ENCODE results near the gene PRR36. TPM values are rescaled to one million over a fixed set of nuclear protein-coding genes. Genes with fewer than 3 reads are reported as not detected.

The PRR36 gene
- total RNA-seq, 2 experiments from 2014 or later = 0.10 TPM; not detected in 1

DNA sequence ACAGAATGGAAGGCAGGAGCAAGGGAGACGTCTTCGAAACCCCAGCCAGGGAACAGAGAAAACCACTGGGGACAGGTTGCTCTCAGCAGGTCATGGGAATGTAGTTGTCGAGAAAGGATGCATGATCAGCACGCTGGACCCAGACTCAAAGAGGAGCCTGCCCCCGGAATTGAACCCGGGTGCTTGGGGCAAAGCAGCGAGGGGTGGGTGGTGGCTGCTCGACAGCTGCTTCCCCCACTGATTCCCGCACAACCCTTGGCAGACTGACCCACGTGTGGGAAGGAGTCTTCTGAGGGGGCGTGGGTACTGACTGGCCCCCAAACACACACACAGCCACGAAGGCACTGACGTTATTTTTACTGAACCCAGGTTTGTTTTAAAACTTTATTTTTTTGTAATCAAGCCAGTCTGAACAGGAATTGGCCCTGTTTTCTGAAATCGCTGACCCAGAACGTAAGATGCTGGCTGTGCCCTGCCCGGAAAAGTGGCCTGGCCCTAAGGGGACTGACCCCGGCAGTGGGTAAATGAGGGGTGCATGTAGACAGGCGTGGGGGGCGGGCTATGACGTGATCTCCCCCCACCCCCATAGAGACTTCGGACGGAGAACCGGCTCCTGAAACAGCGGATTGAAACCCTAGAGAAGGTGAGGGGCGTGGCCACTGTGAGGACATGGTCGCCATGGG is 18.6 kb downstream of the PRR36 start:
- no peak overlapping the region for H3K27ac Mint-ChIP-seq
- no peak overlapping the region for H3K4me3 Mint-ChIP-seq
- H3K9me3 Mint-ChIP-seq = no peaks in the 10 kb centered on the region
- no peaks in the 10 kb centered on the region for H3K36me3 Mint-ChIP-seq
- H3K27me3 Mint-ChIP-seq = peaks cover 13% of the 10 kb centered on the region
- no peak for DNase-seq
- H3K4me1 Mint-ChIP-seq = peaks cover 3% of the 10 kb centered on the region

DNA sequence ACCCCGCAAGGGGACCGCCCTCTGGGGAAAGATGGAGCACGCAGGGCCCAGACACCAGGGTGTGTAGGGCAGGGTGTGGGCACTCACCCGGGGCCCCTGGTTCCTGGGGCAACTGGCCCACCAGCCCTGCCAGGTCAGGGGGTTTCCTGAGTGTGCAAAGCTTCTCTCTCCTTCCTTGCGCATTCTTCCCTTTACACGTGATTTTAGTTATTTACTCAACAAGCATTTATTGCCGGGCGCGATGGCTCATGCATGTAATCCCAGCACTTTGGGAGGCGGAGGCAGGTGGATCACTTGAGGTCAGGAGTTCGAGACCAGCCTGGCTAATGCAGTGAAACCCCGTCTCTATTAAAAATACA is 20.4 kb downstream of the PRR36 start:
- H3K27me3 Mint-ChIP-seq = peaks cover 8% of the 10 kb centered on the region
- DNase-seq = no peak
- no peak overlapping the region for H3K4me3 Mint-ChIP-seq
- H3K4me1 Mint-ChIP-seq = peaks cover 3% of the 10 kb centered on the region
- H3K9me3 Mint-ChIP-seq = no peaks in the 10 kb centered on the region
- no peak overlapping the region for H3K27ac Mint-ChIP-seq
- H3K36me3 Mint-ChIP-seq = no peaks in the 10 kb centered on the region

- no peaks in the 10 kb centered on the region for H3K36me3 Mint-ChIP-seq
- H3K4me3 Mint-ChIP-seq = no peak overlapping the region
- no peaks in the 10 kb centered on the region for H3K9me3 Mint-ChIP-seq
- peaks cover 3% of the 10 kb centered on the region for H3K4me1 Mint-ChIP-seq
- peaks cover 8% of the 10 kb centered on the region for H3K27me3 Mint-ChIP-seq
- DNase-seq = peak; percentile 80
- H3K27ac Mint-ChIP-seq = no peak overlapping the region
Observed at GRCh38 chr19:7852851-7853769, 21.1 kb downstream of the PRR36 start.

GRCh38 chr19:7851623-7852500 is 22.3 kb downstream of the PRR36 start:
- Mint-ChIP-seq H3K9me3 (no peaks in the 10 kb centered on the region), H3K27me3 (peaks cover under 1% of the 10 kb centered on the region), H3K36me3 (no peaks in the 10 kb centered on the region), H3K4me3 (no peak overlapping the region), H3K27ac (no peak overlapping the region), H3K4me1 (peaks cover 3% of the 10 kb centered on the region)
- no peak for DNase-seq

GRCh38 chr19:7850945-7851622 is 23.1 kb downstream of the PRR36 start:
- no peak for DNase-seq
- Mint-ChIP-seq H3K4me1 (peaks cover 3% of the 10 kb centered on the region), H3K27ac (no peak overlapping the region), H3K9me3 (no peaks in the 10 kb centered on the region), H3K4me3 (no peak overlapping the region), H3K27me3 (no peaks in the 10 kb centered on the region), H3K36me3 (no peaks in the 10 kb centered on the region)

DNA sequence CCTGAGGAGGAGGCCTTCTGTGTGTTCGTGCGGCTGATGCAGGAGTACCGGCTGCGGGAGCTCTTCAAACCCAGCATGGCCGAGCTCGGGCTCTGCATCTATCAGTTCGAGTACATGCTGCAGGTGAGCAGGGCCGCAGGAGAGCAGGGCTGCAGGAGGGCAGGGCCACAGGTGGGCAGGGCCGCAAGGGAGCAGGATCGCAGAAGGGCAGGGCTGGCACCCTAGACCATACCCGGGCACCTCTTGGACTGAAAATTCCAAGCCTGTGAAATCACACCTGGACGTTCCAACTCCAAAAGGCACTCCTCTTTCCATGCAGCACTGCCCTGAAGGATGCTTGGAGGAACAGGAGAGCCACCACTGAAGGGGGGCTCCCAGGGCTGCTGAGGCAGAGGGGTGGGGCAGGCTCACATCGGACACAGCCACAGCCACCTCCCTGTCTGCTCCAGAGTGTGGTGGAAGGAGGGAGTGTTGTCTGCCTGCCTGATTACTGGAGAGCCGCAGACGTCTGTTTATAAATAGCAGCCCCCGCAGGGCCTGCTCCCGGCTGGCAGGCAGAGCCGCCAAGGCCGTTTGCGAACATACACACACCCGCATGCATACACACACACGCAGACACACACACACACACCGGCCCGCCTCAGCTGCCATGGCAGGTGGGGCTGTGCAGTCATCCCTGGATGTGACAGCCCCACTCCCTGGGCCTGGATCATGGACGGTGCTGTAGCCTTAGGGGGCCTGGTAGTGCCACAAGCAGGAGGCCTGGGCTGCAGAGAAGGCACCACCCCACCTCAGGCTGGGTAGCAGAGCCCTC is 24.0 kb downstream of the PRR36 start:
- DNase-seq = no peak

GRCh38 chr19:7849631-7849999 is 24.6 kb downstream of the PRR36 start:
- Mint-ChIP-seq H3K4me1 (peaks cover 3% of the 10 kb centered on the region), H3K4me3 (no peak overlapping the region), H3K27me3 (no peaks in the 10 kb centered on the region), H3K36me3 (no peaks in the 10 kb centered on the region), H3K27ac (no peak overlapping the region), H3K9me3 (no peaks in the 10 kb centered on the region)
- DNase-seq = no peak

More for the DNA sequence above, 24.0 kb downstream of the PRR36 start:
- Mint-ChIP-seq H3K4me1 (peaks cover 3% of the 10 kb centered on the region), H3K27me3 (no peaks in the 10 kb centered on the region), H3K36me3 (no peaks in the 10 kb centered on the region), H3K27ac (no peak overlapping the region), H3K9me3 (no peaks in the 10 kb centered on the region), H3K4me3 (no peak overlapping the region)

GRCh38 chr19:7848779-7849457 is 25.3 kb downstream of the PRR36 start:
- Mint-ChIP-seq H3K27me3 (no peaks in the 10 kb centered on the region), H3K36me3 (no peaks in the 10 kb centered on the region), H3K4me3 (no peak overlapping the region), H3K4me1 (peaks cover 3% of the 10 kb centered on the region), H3K27ac (no peak overlapping the region), H3K9me3 (no peaks in the 10 kb centered on the region)
- no peak for DNase-seq

GRCh38 chr19:7847664-7848063 is 26.5 kb downstream of the PRR36 start:
- Mint-ChIP-seq H3K27me3 (no peaks in the 10 kb centered on the region), H3K4me3 (no peak overlapping the region), H3K36me3 (no peaks in the 10 kb centered on the region), H3K9me3 (no peaks in the 10 kb centered on the region), H3K4me1 (no peaks in the 10 kb centered on the region), H3K27ac (no peak overlapping the region)
- DNase-seq = no peak

- no peak for DNase-seq
Observed at GRCh38 chr19:7846155-7846646, 28.0 kb downstream of the PRR36 start.

GRCh38 chr19:7845390-7846154 is 28.6 kb downstream of the PRR36 start:
- Mint-ChIP-seq H3K9me3 (no peaks in the 10 kb centered on the region), H3K27ac (no peak overlapping the region), H3K36me3 (no peaks in the 10 kb centered on the region), H3K4me3 (no peak overlapping the region), H3K4me1 (no peaks in the 10 kb centered on the region), H3K27me3 (no peaks in the 10 kb centered on the region)
- DNase-seq = no peak

More at GRCh38 chr19:7846155-7846646, 28.0 kb downstream of the PRR36 start:
- Mint-ChIP-seq H3K9me3 (no peaks in the 10 kb centered on the region), H3K4me3 (no peak overlapping the region), H3K4me1 (no peaks in the 10 kb centered on the region), H3K27ac (no peak overlapping the region), H3K27me3 (no peaks in the 10 kb centered on the region), H3K36me3 (no peaks in the 10 kb centered on the region)

GRCh38 chr19:7844951-7845350 is 29.2 kb downstream of the PRR36 start:
- H3K27me3 Mint-ChIP-seq = no peaks in the 10 kb centered on the region
- no peak overlapping the region for H3K27ac Mint-ChIP-seq
- no peaks in the 10 kb centered on the region for H3K4me1 Mint-ChIP-seq
- DNase-seq = no peak
- no peak overlapping the region for H3K4me3 Mint-ChIP-seq
- no peaks in the 10 kb centered on the region for H3K9me3 Mint-ChIP-seq
- H3K36me3 Mint-ChIP-seq = no peaks in the 10 kb centered on the region

DNA sequence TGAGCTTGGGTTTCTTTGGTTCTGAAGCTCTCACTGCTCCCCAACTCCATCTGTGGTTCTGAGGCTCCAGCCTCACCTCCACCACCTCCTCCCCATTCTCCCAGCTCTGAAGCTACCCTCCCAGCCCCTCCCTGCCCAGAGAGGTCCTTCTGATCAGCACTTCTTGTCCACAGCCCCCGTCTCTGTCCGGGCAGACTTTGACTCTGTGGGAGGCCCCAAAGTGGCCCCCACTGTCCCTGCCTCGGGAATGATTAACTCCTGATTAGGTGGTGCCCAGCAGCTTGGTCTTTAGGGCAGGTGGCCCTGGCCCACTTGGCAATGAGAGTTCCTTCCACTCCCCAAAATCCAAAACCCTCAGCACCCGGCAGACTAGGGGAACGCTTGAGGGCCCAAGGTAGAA is 29.8 kb downstream of the PRR36 start:
- Mint-ChIP-seq H3K4me1 (no peaks in the 10 kb centered on the region), H3K27ac (no peak overlapping the region), H3K36me3 (no peaks in the 10 kb centered on the region), H3K4me3 (no peak overlapping the region), H3K9me3 (no peaks in the 10 kb centered on the region), H3K27me3 (no peaks in the 10 kb centered on the region)
- no peak for DNase-seq

Measured in activated naive CD8-positive, alpha-beta T cell treated with anti-CD3 and anti-CD28 coated beads for 36 hours (primary cell).